ENCODE data around the gene GCH1. TPM values are rescaled to one million over a fixed set of nuclear protein-coding genes. Genes with fewer than 3 reads are reported as not detected.

Gene GCH1
- total RNA-seq, 8 experiments from 2014 or later = 1.9 to 28.8 (median 8.8) TPM

GRCh38 chr14:54844479-54844878 lies 58.1 kb downstream of the GCH1 start:
- in situ Hi-C loops (cut with MboI; ENCODE audit: low pct_unique_long_range_greater_than_20kb in 2 of 9, low sequenced_read_pairs in 9 of 9, unreplicated experiment in 9 of 9) = no loop called here
- 61 to 100% (median 83%) methylated on average over 1 to 2 of the region's 2 CpGs; no CpG with 5 or more reads in 1 of the 10 experiments for WGBS, 10 experiments
- no peaks in the 10 kb centered on the region for H3K4me1 ChIP-seq (replicated peaks in 1 of 2)
- no peak overlapping the region for H3K4me3 ChIP-seq
- no peak for ATAC-seq (replicated peaks in 6 of 8)
- H3K27ac ChIP-seq = no peak overlapping the region

- no peak for ATAC-seq (replicated peaks in 6 of 8)
- Histone ChIP-seq H3K27ac (no peak overlapping the region), H3K4me1 (replicated peaks in 1 of 2) (no peaks in the 10 kb centered on the region), H3K4me3 (no peak overlapping the region)
- WGBS, 10 experiments = 100% methylated on average over 1 of the region's 1 CpG; no CpG with 5 or more reads in 3 of the 10 experiments
- in situ Hi-C loops (cut with MboI; ENCODE audit: low pct_unique_long_range_greater_than_20kb in 2 of 9, low sequenced_read_pairs in 9 of 9, unreplicated experiment in 9 of 9) = no loop called here
Measured at GRCh38 chr14:54840798-54841197, 61.8 kb downstream of the GCH1 start.

GRCh38 chr14:54840336-54840735 lies 62.3 kb downstream of the GCH1 start:
- Histone ChIP-seq H3K4me3 (no peak overlapping the region), H3K4me1 (replicated peaks in 1 of 2) (no peaks in the 10 kb centered on the region), H3K27ac (no peak overlapping the region)
- 25 to 80% (median 56%) methylated on average over 1 to 3 of the region's 3 CpGs; no CpG with 5 or more reads in 2 of the 10 experiments for WGBS, 10 experiments
- no peak for ATAC-seq (replicated peaks in 6 of 8)
- in situ Hi-C loops (cut with MboI; ENCODE audit: low pct_unique_long_range_greater_than_20kb in 2 of 9, low sequenced_read_pairs in 9 of 9, unreplicated experiment in 9 of 9) = no loop called here

GRCh38 chr14:54839701-54840119 lies 62.9 kb downstream of the GCH1 start:
- H3K27ac ChIP-seq = no peak overlapping the region
- 43 to 100% (median 83%) methylated on average over 1 to 2 of the region's 3 CpGs; no CpG with 5 or more reads in 4 of the 10 experiments for WGBS, 10 experiments
- ATAC-seq (replicated peaks in 6 of 8) = peak in 3 of 8 experiments; percentile 56 to 71 (median 65)
- no peaks in the 10 kb centered on the region for H3K4me1 ChIP-seq (replicated peaks in 1 of 2)
- no peak overlapping the region for H3K4me3 ChIP-seq
- in situ Hi-C loops (cut with MboI; ENCODE audit: low pct_unique_long_range_greater_than_20kb in 2 of 9, low sequenced_read_pairs in 9 of 9, unreplicated experiment in 9 of 9) = no loop called here

- Histone ChIP-seq H3K4me1 (replicated peaks in 1 of 2) (no peaks in the 10 kb centered on the region), H3K4me3 (no peak overlapping the region), H3K27ac (no peak overlapping the region)
- in situ Hi-C loops (cut with MboI; ENCODE audit: low pct_unique_long_range_greater_than_20kb in 2 of 9, low sequenced_read_pairs in 9 of 9, unreplicated experiment in 9 of 9) = no loop called here
- ATAC-seq (replicated peaks in 6 of 8) = no peak
- WGBS, 10 experiments = 44 to 97% (median 90%) methylated on average over 2 to 8 of the region's 10 CpGs
Measured at GRCh38 chr14:54838931-54839512, 63.6 kb downstream of the GCH1 start.

- Histone ChIP-seq H3K27ac (no peak overlapping the region), H3K4me3 (no peak overlapping the region), H3K4me1 (replicated peaks in 1 of 2) (no peaks in the 10 kb centered on the region)
- in situ Hi-C loops (cut with MboI; ENCODE audit: low pct_unique_long_range_greater_than_20kb in 2 of 9, low sequenced_read_pairs in 9 of 9, unreplicated experiment in 9 of 9) = no loop called here
- 50 to 100% (median 90%) methylated on average over 1 to 2 of the region's 2 CpGs; no CpG with 5 or more reads in 6 of the 10 experiments for WGBS, 10 experiments
- ATAC-seq (replicated peaks in 6 of 8) = no peak
Measured at GRCh38 chr14:54837508-54838149, 65.0 kb downstream of the GCH1 start.

GRCh38 chr14:54836231-54836630 lies 66.4 kb downstream of the GCH1 start:
- H3K27ac ChIP-seq = no peak overlapping the region
- H3K4me1 ChIP-seq (replicated peaks in 1 of 2) = no peaks in the 10 kb centered on the region
- in situ Hi-C loops (cut with MboI; ENCODE audit: low pct_unique_long_range_greater_than_20kb in 2 of 9, low sequenced_read_pairs in 9 of 9, unreplicated experiment in 9 of 9) = no loop called here
- WGBS, 10 experiments = 17 to 83% (median 76%) methylated on average over 1 to 2 of the region's 2 CpGs; no CpG with 5 or more reads in 1 of the 10 experiments
- ATAC-seq (replicated peaks in 6 of 8) = no peak
- H3K4me3 ChIP-seq = no peak overlapping the region

- no peak overlapping the region for H3K4me3 ChIP-seq
- H3K4me1 ChIP-seq (replicated peaks in 1 of 2) = no peaks in the 10 kb centered on the region
- 62 to 92% (median 84%) methylated on average over 2 to 6 of the region's 6 CpGs; no CpG with 5 or more reads in 1 of the 10 experiments for WGBS, 10 experiments
- no peak for ATAC-seq (replicated peaks in 6 of 8)
- in situ Hi-C loops (cut with MboI; ENCODE audit: low pct_unique_long_range_greater_than_20kb in 2 of 9, low sequenced_read_pairs in 9 of 9, unreplicated experiment in 9 of 9) = no loop called here
- H3K27ac ChIP-seq = no peak overlapping the region
Measured at GRCh38 chr14:54834727-54835126, 67.9 kb downstream of the GCH1 start.

- no peaks in the 10 kb centered on the region for H3K4me1 ChIP-seq (replicated peaks in 1 of 2)
- no peak overlapping the region for H3K4me3 ChIP-seq
- ATAC-seq (replicated peaks in 6 of 8) = no peak
- no peak overlapping the region for H3K27ac ChIP-seq
- in situ Hi-C loops (cut with MboI; ENCODE audit: low pct_unique_long_range_greater_than_20kb in 2 of 9, low sequenced_read_pairs in 9 of 9, unreplicated experiment in 9 of 9) = no loop called here
Measured at GRCh38 chr14:54834081-54834480, 68.5 kb downstream of the GCH1 start.

DNA sequence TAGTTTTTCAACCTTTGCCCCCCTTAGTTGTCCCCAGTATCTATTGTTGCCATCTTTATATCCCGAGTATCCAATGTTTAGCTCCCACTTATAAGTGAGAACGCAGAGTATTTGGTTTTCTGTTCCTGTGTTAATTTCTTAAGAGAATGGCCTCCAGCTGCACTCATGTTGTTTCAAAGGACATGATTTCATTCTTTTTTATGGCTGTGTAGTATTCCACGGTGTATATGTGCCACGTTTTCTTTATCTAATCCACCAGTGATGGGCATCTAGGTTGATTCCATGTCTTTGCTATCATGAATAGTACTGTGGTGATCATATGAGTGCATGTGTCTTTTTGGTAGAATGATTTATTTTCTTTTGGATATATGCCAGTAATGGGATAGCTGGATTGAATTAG lies 72.0 kb downstream of the GCH1 start:
- in situ Hi-C loops (cut with MboI; ENCODE audit: low pct_unique_long_range_greater_than_20kb in 2 of 9, low sequenced_read_pairs in 9 of 9, unreplicated experiment in 9 of 9) = no loop called here
- Histone ChIP-seq H3K4me1 (replicated peaks in 1 of 2) (no peaks in the 10 kb centered on the region), H3K4me3 (no peak overlapping the region), H3K27ac (no peak overlapping the region)
- no peak for ATAC-seq (replicated peaks in 6 of 8)
- WGBS, 10 experiments = 70 to 100% (median 88%) methylated on average over 1 to 4 of the region's 4 CpGs

DNA sequence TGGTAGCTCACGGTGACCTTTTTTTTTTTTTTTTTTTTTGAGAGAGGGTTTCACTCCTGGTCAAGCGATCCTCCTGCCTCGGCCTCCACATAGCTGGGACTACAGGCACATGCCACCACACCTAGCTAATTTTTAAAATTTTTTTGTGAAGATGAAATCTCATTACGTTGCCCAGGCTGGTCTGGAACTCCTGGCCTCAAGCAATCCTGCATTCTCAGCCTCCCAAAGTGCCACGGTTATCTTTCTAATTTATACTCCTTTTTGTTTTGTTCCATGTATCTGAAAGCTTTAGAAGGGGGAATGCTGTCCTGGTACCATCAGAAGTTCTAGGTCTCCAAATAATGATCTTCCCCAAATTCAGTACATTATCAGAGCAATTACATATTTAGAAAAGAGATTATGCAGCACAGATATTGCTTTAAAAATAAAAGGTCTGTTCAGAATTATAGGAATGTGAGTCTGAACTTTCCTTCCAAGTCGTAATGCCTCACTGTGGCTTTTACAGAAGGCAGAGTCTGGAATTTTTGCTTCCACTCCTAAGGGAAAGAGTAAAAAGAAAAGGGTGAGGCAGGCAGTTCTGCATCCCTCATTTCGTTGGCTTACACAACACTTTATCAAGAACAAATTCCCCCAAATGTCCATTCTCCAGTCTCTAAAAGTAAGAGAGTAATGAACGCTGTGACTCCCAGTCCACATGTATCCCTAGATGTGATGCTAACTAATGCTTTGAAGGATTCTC lies 73.0 kb downstream of the GCH1 start:
- H3K27ac ChIP-seq = no peak overlapping the region
- in situ Hi-C loops (cut with MboI; ENCODE audit: low pct_unique_long_range_greater_than_20kb in 2 of 9, low sequenced_read_pairs in 9 of 9, unreplicated experiment in 9 of 9) = no loop called here
- no peak overlapping the region for H3K4me3 ChIP-seq
- H3K4me1 ChIP-seq (replicated peaks in 1 of 2) = no peaks in the 10 kb centered on the region
- no peak for ATAC-seq (replicated peaks in 6 of 8)
- WGBS, 10 experiments = 35 to 90% (median 66%) methylated on average over 2 to 7 of the region's 8 CpGs

DNA sequence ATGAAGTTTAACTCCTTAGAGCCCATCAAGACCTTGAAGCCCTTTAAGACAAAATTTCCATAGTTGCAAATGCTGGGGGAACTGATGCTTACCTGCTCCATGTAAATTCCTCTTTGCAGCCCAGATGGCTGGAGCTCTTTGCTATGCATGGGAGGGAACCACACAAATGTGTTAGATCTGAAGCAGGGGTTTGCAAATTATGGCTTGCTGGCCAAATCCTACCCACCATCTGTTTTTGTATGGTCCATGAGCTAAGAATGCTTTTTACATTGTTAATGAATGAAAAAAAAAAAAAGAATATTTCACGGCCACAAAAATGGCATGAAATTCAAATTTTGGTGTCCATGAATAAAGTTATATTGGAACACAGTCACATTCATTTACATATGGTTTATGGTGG lies 74.6 kb downstream of the GCH1 start:
- 0 to 100% (median 79%) methylated on average over 1 of the region's 1 CpG for WGBS, 10 experiments
- Histone ChIP-seq H3K4me1 (replicated peaks in 1 of 2) (no peaks in the 10 kb centered on the region), H3K4me3 (no peak overlapping the region), H3K27ac (no peak overlapping the region)
- ATAC-seq (replicated peaks in 6 of 8) = peak in 3 of 8 experiments; percentile 94 to 97 (median 94)
- in situ Hi-C loops (cut with MboI; ENCODE audit: low pct_unique_long_range_greater_than_20kb in 2 of 9, low sequenced_read_pairs in 9 of 9, unreplicated experiment in 9 of 9) = no loop called here

DNA sequence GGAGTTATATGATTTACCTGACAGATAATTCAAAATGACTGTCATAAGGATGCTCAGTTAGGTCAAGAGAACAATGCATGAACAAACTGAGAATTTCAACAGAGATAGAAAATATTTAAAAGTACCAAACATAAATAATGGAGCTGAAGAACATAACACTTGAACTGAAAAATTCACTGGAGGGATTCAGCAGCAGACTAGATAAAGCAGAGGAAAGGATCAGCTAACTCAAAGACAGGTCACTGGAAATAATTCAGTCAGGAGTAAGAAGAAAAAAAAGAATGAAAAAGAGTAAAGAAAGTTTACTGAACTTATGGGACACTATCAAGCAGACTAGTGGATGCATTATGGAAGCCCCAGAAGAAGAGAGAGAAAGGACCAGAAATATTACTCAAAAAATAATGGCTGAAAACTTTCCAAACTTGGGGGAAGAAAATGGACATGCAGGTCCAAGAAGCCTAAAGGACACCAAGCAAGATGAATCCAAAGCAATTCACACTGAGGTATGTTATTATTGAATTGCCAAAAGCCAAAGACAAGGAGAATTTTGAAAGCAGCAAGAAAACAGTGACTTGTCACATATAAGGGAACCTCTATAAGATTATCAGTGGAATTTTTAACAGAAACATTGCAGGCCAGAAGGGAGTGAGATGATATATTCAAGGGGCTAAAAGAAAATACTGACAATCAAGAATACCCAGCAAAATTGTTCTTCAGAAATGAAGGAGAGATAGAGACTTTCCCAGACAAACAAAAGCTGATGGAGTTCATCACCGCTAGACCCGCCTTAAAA lies 78.7 kb downstream of the GCH1 start:
- Histone ChIP-seq H3K4me3 (no peak overlapping the region), H3K4me1 (replicated peaks in 1 of 2) (peaks cover 0 to 7% of the 10 kb centered on the region in 2 donors), H3K27ac (no peak overlapping the region)
- in situ Hi-C loops (cut with MboI; ENCODE audit: low pct_unique_long_range_greater_than_20kb in 2 of 9, low sequenced_read_pairs in 9 of 9, unreplicated experiment in 9 of 9) = no loop called here
- 89 to 100% (median 100%) methylated on average over 2 of the region's 2 CpGs for WGBS, 10 experiments
- ATAC-seq (replicated peaks in 6 of 8) = no peak

All from motor neuron (in vitro differentiated cells).